Trophoblast cell (in vitro differentiated cells and primary cell): Measurements from ENCODE around the gene CHIC2.

ENCODE experiments used
- DNase-seq, 2 donors: peaks; one replicate each; pipeline ENCODE4 v3.0.0-alpha.2; 2016
- H2AFZ ChIP-seq: 2 replicates; pipeline ENCODE4 v1.6.1; 2013; ENCODE audit warnings: low read length, moderate library complexity, mild to moderate bottlenecking; ENCODE audit not compliant: insufficient read depth, poor library complexity
- H2AK5ac ChIP-seq: 2 replicates; pipeline ENCODE4 v1.6.1; 2013; ENCODE audit warnings: mild to moderate bottlenecking, low read length
- H2BK120ac ChIP-seq: 2 replicates; pipeline ENCODE4 v1.6.1; 2013; ENCODE audit warnings: low read length, mild to moderate bottlenecking, moderate library complexity; ENCODE audit not compliant: insufficient read depth, poor library complexity
- H2BK12ac ChIP-seq: 2 replicates; pipeline ENCODE4 v1.6.1; 2013; ENCODE audit warnings: mild to moderate bottlenecking, low read length, moderate library complexity
- H2BK5ac ChIP-seq: 2 replicates; pipeline ENCODE4 v1.6.1; 2013; ENCODE audit warnings: low read length, low read depth, moderate library complexity, mild to moderate bottlenecking; ENCODE audit not compliant: poor library complexity
- H3K14ac ChIP-seq: 2 replicates; pipeline ENCODE4 v1.6.1; 2013; ENCODE audit warnings: mild to moderate bottlenecking, low read length
- H3K18ac ChIP-seq: 2 replicates; pipeline ENCODE4 v1.6.1; 2013; ENCODE audit warnings: mild to moderate bottlenecking, low read length
- H3K23ac ChIP-seq: 2 replicates; pipeline ENCODE4 v1.6.1; 2013; ENCODE audit warnings: low read length
- H3K27ac ChIP-seq: 2 replicates; pipeline ENCODE4 v1.5.1; 2013; ENCODE audit warnings: low read depth, mild to moderate bottlenecking, inconsistent platforms, low read length, moderate library complexity
- H3K27me3 ChIP-seq: 2 replicates; pipeline ENCODE4 v1.6.1; 2013; ENCODE audit warnings: inconsistent platforms, mild to moderate bottlenecking, low read length, moderate library complexity; ENCODE audit not compliant: insufficient read depth
- H3K36me3 ChIP-seq, 2 experiments: 1 replicate in 1 of 2; 2 replicates in 1 of 2; pipeline ENCODE4 v1.6.1; 2013; ENCODE audit warnings: low read length in 2 of 2, mild to moderate bottlenecking in 2 of 2, moderate library complexity in 1 of 2; ENCODE audit not compliant: insufficient read depth in 2 of 2, control insufficient read depth in 1 of 2
- H3K4ac ChIP-seq: 2 replicates; pipeline ENCODE4 v1.6.1; 2013; ENCODE audit warnings: low read depth, mild to moderate bottlenecking, low read length, moderate library complexity
- H3K4me1 ChIP-seq, 2 experiments: 1 replicate in 1 of 2; 2 replicates in 1 of 2; pipeline ENCODE4 v1.6.1; 2013; ENCODE audit warnings: low read length in 2 of 2, mild to moderate bottlenecking in 2 of 2, moderate library complexity in 1 of 2; ENCODE audit not compliant: insufficient read depth in 2 of 2, control insufficient read depth in 1 of 2
- H3K4me2 ChIP-seq: 2 replicates; pipeline ENCODE4 v1.6.1; 2013; ENCODE audit warnings: inconsistent platforms, mild to moderate bottlenecking, low read length, moderate library complexity
- H3K4me3 ChIP-seq: 2 replicates; pipeline ENCODE4 v1.5.1; 2013; ENCODE audit warnings: mild to moderate bottlenecking, low read depth, low read length, inconsistent platforms
- H3K79me1 ChIP-seq: one replicate; pipeline ENCODE4 v1.6.1; 2013; ENCODE audit warnings: low read length
- H3K79me2 ChIP-seq: 2 replicates; pipeline ENCODE4 v1.6.1; 2013; ENCODE audit warnings: low read length, mild to moderate bottlenecking; ENCODE audit not compliant: control insufficient read depth, insufficient read depth, poor library complexity
- H3K9ac ChIP-seq: 2 replicates; pipeline ENCODE4 v1.6.1; 2013; ENCODE audit warnings: mild to moderate bottlenecking, low read length
- H3K9me3 ChIP-seq: 2 replicates; pipeline ENCODE4 v1.6.1; 2013; ENCODE audit warnings: low read depth, mild to moderate bottlenecking, control low read depth, inconsistent platforms, low read length; ENCODE audit not compliant: insufficient read depth
- H4K12ac ChIP-seq: 2 replicates; pipeline ENCODE4 v1.6.1; 2013; ENCODE audit warnings: low read depth, mild to moderate bottlenecking, low read length, moderate library complexity
- H4K8ac ChIP-seq: 2 replicates; pipeline ENCODE4 v1.6.1; 2013; ENCODE audit warnings: low read depth, mild to moderate bottlenecking, low read length, moderate library complexity
- H4K91ac ChIP-seq: one replicate; pipeline ENCODE4 v1.6.1; 2013; ENCODE audit warnings: low read depth, mild to moderate bottlenecking, low read length, moderate library complexity
- WGBS: extraction: QIAGEN DNeasy Blood & Tissue Kit; methylation state at CpG from one replicate; pipeline ENCODE4 v1.1.7; 2013; ENCODE audit warnings: missing lambda C conversion rate; ENCODE audit not compliant: insufficient read length, insufficient coverage; ENCODE audit errors: extremely low coverage; 5-methylcytosine and 5-hydroxymethylcytosine counted together

CHIC2 gene

DNA sequence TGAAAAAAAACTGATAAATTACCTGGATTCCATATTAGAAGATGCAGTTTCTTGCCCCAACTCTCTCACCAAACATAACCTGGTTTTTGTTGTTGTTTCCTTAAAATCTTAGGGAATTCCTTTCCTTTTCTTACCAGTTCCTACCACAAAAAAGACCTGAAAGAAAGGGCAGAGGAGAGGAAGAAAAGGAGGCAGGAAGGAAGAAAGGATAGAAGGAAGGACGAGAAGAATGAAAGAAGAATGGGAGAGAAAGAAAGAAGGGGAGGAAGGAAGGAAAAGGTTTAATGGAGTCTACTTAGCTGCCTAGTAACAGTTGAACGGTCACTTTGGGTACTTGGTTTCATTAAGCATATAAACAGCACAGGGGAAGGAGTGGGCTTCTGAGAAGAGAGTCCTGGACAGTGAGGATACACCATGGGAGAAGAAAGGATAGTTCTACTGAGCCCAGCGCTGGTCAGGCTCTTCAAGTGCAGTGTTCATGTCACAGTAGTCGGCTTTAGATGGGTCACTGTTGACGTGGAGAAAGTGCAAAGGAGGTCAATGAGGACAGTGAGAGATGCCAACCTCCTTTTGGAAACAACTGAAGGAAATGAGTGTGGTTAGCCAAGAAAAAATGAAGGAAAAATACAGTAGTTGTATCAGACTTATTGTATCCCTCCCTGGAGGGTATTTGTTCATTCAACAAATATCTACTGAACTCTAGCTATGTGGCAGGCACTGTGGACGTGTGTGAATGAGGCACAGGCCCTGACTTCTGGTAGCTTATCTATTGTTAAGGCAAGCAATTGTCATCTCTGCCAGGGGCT lies 1.1 kb upstream of the CHIC2 start:
- H3K9ac ChIP-seq: no peak overlapping the region
- peak; percentile 85 to 93 for DNase-seq
- H3K27ac ChIP-seq: peak overlapping the region; percentile 98
- WGBS: 100% methylated on average over 1 of the region's 6 CpGs
- H2BK5ac ChIP-seq: peak overlapping the region; percentile 86
- H3K27me3 ChIP-seq: no peaks in the 10 kb centered on the region
- H3K36me3 ChIP-seq: no peaks in the 10 kb centered on the region
- no peaks in the 10 kb centered on the region for H3K9me3 ChIP-seq
- H2BK120ac ChIP-seq: peak overlapping the region; percentile 84
- H2BK12ac ChIP-seq: peak overlapping the region; percentile 78
- H3K4me1 ChIP-seq: peaks cover 7 to 19% of the 10 kb centered on the region in 2 experiments
- peak overlapping the region; percentile 14 for H4K8ac ChIP-seq
- peak overlapping the region; percentile 16 for H4K12ac ChIP-seq
- H3K23ac ChIP-seq: no peak overlapping the region
- peaks cover 8% of the 10 kb centered on the region for H3K79me2 ChIP-seq
- H3K4me3 ChIP-seq: no peak overlapping the region
- peak overlapping the region; percentile 29 for H3K18ac ChIP-seq
- peak overlapping the region; percentile 81 for H4K91ac ChIP-seq
- peak overlapping the region; percentile 56 for H3K4ac ChIP-seq
- H3K14ac ChIP-seq: peak overlapping the region; percentile 82
- H2AFZ ChIP-seq: no peak overlapping the region
- H3K4me2 ChIP-seq: no peak overlapping the region
- peak overlapping the region; percentile 38 for H2AK5ac ChIP-seq
- peaks cover 14% of the 10 kb centered on the region for H3K79me1 ChIP-seq

GRCh38 chr4:54063737-54064316 lies 578 bp downstream of the CHIC2 start:
- Histone ChIP-seq H2AFZ (peak overlapping the region; percentile 82), H3K79me2 (peaks cover 8% of the 10 kb centered on the region), H2AK5ac (peak overlapping the region; percentile 58), H3K36me3 (no peaks in the 10 kb centered on the region), H2BK120ac (peak overlapping the region; percentile 88), H3K23ac (no peak overlapping the region), H4K12ac (peak overlapping the region; percentile 91), H3K14ac (peak overlapping the region; percentile 88), H3K9ac (peak overlapping the region; percentile 86), H4K91ac (peak overlapping the region; percentile 91), H3K27ac (peak overlapping the region; percentile 98), H4K8ac (peak overlapping the region; percentile 75), H2BK12ac (peak overlapping the region; percentile 46), H3K27me3 (no peaks in the 10 kb centered on the region), H3K18ac (peak overlapping the region; percentile 94), H2BK5ac (peak overlapping the region; percentile 93), H3K4me1 (peaks cover 7 to 19% of the 10 kb centered on the region in 2 experiments), H3K4me3 (peak overlapping the region; percentile 85), H3K9me3 (no peaks in the 10 kb centered on the region), H3K4me2 (peak overlapping the region; percentile 96), H3K4ac (peak overlapping the region; percentile 78), H3K79me1 (peaks cover 14% of the 10 kb centered on the region)
- no CpG with 5 or more reads among the region's 38 CpGs for WGBS
- DNase-seq: peak; percentile 27 to 48

- no peaks in the 10 kb centered on the region for H3K9me3 ChIP-seq
- no peak overlapping the region for H2BK120ac ChIP-seq
- no peak overlapping the region for H2AK5ac ChIP-seq
- H3K27me3 ChIP-seq: no peaks in the 10 kb centered on the region
- H2BK5ac ChIP-seq: no peak overlapping the region
- H3K27ac ChIP-seq: no peak overlapping the region
- no peak overlapping the region for H3K4me3 ChIP-seq
- H3K79me1 ChIP-seq: peaks cover 14% of the 10 kb centered on the region
- H4K8ac ChIP-seq: no peak overlapping the region
- H3K23ac ChIP-seq: no peak overlapping the region
- no peak overlapping the region for H2AFZ ChIP-seq
- no CpG with 5 or more reads among the region's 4 CpGs for WGBS
- no peak overlapping the region for H3K9ac ChIP-seq
- peaks cover 8% of the 10 kb centered on the region for H3K79me2 ChIP-seq
- peak overlapping the region; percentile 96 for H3K4me2 ChIP-seq
- DNase-seq: peak in 1 of 2 donors; percentile 55
- no peak overlapping the region for H3K18ac ChIP-seq
- peaks cover 7 to 19% of the 10 kb centered on the region in 2 experiments for H3K4me1 ChIP-seq
- no peak overlapping the region for H3K4ac ChIP-seq
- no peak overlapping the region for H3K14ac ChIP-seq
- no peak overlapping the region for H4K91ac ChIP-seq
- H3K36me3 ChIP-seq: no peaks in the 10 kb centered on the region
- H4K12ac ChIP-seq: no peak overlapping the region
- H2BK12ac ChIP-seq: no peak overlapping the region
Observed at GRCh38 chr4:54063229-54063628, 1.2 kb downstream of the CHIC2 start.

- no peak overlapping the region for H2AK5ac ChIP-seq
- no peak overlapping the region for H2BK5ac ChIP-seq
- H2AFZ ChIP-seq: no peak overlapping the region
- no peak overlapping the region for H4K12ac ChIP-seq
- H3K79me2 ChIP-seq: peaks cover 8% of the 10 kb centered on the region
- no peak overlapping the region for H3K4me3 ChIP-seq
- H3K36me3 ChIP-seq: no peaks in the 10 kb centered on the region
- no peak overlapping the region for H2BK120ac ChIP-seq
- no peak overlapping the region for H3K14ac ChIP-seq
- no peak overlapping the region for H3K27ac ChIP-seq
- WGBS: no CpG with 5 or more reads among the region's 3 CpGs
- H4K91ac ChIP-seq: no peak overlapping the region
- DNase-seq: no peak
- H3K27me3 ChIP-seq: no peaks in the 10 kb centered on the region
- no peak overlapping the region for H3K18ac ChIP-seq
- H3K23ac ChIP-seq: no peak overlapping the region
- H3K4me1 ChIP-seq: peaks cover 7 to 18% of the 10 kb centered on the region in 2 experiments
- H4K8ac ChIP-seq: no peak overlapping the region
- no peak overlapping the region for H3K9ac ChIP-seq
- H3K9me3 ChIP-seq: no peaks in the 10 kb centered on the region
- no peak overlapping the region for H2BK12ac ChIP-seq
- peaks cover 14% of the 10 kb centered on the region for H3K79me1 ChIP-seq
- H3K4ac ChIP-seq: peak overlapping the region; percentile 60
- H3K4me2 ChIP-seq: peak overlapping the region; percentile 57
Observed at GRCh38 chr4:54062392-54062791, 2.0 kb downstream of the CHIC2 start.
